Inflammatory macrophage treated with lipopolysaccharide for 1 hour (primary cell): ENCODE measurements around the gene RPS18.
"Not testable (repeated sequence)": the region's sequence is repeated elsewhere in the genome, so short reads cannot be mapped to it uniquely, and the experiment has no call there.

Source experiments
- DNase-seq, 2 donors: peaks; one replicate each; pipeline ENCODE4 v3.0.0-alpha.2; 2020 to 2022

RPS18 gene

GRCh38 chr6:33271468-33272274, at the start of gene RPS18, which contains the start of gene VPS52:
Gene RPS18, plus strand, starts transcription at chr6:33272075. Its CDS starts 45 bp downstream, at chr6:33272120.
Gene VPS52, minus strand, starts transcription at chr6:33271876. Its CDS starts 201 bp downstream, at chr6:33271675.
- DNase-seq: peak; percentile 99

GRCh38 chr6:33226503-33227120, 45.3 kb upstream of the RPS18 start:
- DNase-seq: not testable (repeated sequence)

GRCh38 chr6:33235221-33235634, 36.6 kb upstream of the RPS18 start:
- no peak for DNase-seq

- DNase-seq: no peak
Measured at GRCh38 chr6:33236328-33236727, 35.5 kb upstream of the RPS18 start.

GRCh38 chr6:33236852-33237251, 35.0 kb upstream of the RPS18 start:
- no peak for DNase-seq

GRCh38 chr6:33237741-33238140, 34.1 kb upstream of the RPS18 start:
- DNase-seq: no peak

GRCh38 chr6:33241968-33242367, 29.9 kb upstream of the RPS18 start:
- peak in 1 of 2 donors; percentile 29 for DNase-seq

- DNase-seq: peak; percentile 38 to 66
Measured at GRCh38 chr6:33243476-33243875, 28.4 kb upstream of the RPS18 start.

GRCh38 chr6:33247977-33248642, 23.8 kb upstream of the RPS18 start:
- DNase-seq: peak; percentile 56 to 98

GRCh38 chr6:33248643-33248931, 23.3 kb upstream of the RPS18 start:
- DNase-seq: peak in 1 of 2 donors; percentile 8

GRCh38 chr6:33248932-33249731, 22.7 kb upstream of the RPS18 start:
- peak; percentile 97 to 99 for DNase-seq

GRCh38 chr6:33249732-33250630, 21.9 kb upstream of the RPS18 start:
- DNase-seq: peak in 1 of 2 donors; percentile 4

GRCh38 chr6:33250731-33251130, 21.1 kb upstream of the RPS18 start:
- no peak for DNase-seq

GRCh38 chr6:33251395-33252012, 20.4 kb upstream of the RPS18 start:
- no peak for DNase-seq

- DNase-seq: peak in 1 of 2 donors; percentile 5
Measured at GRCh38 chr6:33252759-33253158, 19.1 kb upstream of the RPS18 start.

GRCh38 chr6:33254591-33254990, 17.3 kb upstream of the RPS18 start:
- no peak for DNase-seq

GRCh38 chr6:33259032-33259431, 12.8 kb upstream of the RPS18 start:
- DNase-seq: no peak

- not testable (repeated sequence) for DNase-seq
Measured at GRCh38 chr6:33262490-33262889, 9.4 kb upstream of the RPS18 start.

GRCh38 chr6:33264015-33264414, 7.9 kb upstream of the RPS18 start:
- no peak for DNase-seq

- DNase-seq: peak in 1 of 2 donors; percentile 2
Measured at GRCh38 chr6:33271117-33271467, 783 bp upstream of the RPS18 start.
